B cell (primary cell): Measurements from ENCODE around the gene AURKAIP1. TPM values are rescaled to one million over a fixed set of nuclear protein-coding genes. Genes with fewer than 3 reads are reported as not detected.

Source experiments
- ATAC-seq: fragments of 200-7000 bp; cut with Tn5 transposase; one replicate; pipeline ENCODE4 v1.10.0; 2021; ENCODE audit warnings: low read depth, mild to moderate bottlenecking, moderate number of reproducible peaks, moderate library complexity
- CTCF ChIA-PET: fragments of 350-600 bp; sonication (Branson Sonifier 250); formaldehyde crosslinking; loops from one replicate; lab custom pipeline; 2021; ENCODE audit warnings: antibody characterized with exemption, inconsistent platforms; lab: Charles Lee
- POLR2A ChIA-PET: fragments of 350-600 bp; sonication (Branson Sonifier 250); formaldehyde crosslinking; loops from one replicate; lab custom pipeline; 2021; ENCODE audit warnings: antibody characterized with exemption; lab: Charles Lee
- DNase-seq: peaks from one replicate; pipeline ENCODE4 v3.0.0; 2013
- H2AFZ ChIP-seq: 2 replicates; pipeline ENCODE4 v1.6.1; 2012; ENCODE audit warnings: mild to moderate bottlenecking, low read depth, low read length; ENCODE audit not compliant: insufficient read depth, poor library complexity, severe bottlenecking
- H3K27ac ChIP-seq, 2 donors: 1 replicate in 1 of 2; 2 replicates in 1 of 2; pipeline ENCODE4 v1.5.1; 2012 to 2013; ENCODE audit warnings: low read length in 2 of 2, mild to moderate bottlenecking in 2 of 2, moderate library complexity in 1 of 2
- H3K27me3 ChIP-seq, 4 experiments: fragments of 200-600 bp in 1 of 4; sonication (generic) in 1 of 4; replicated peaks in 1 of 4; 1 replicate in 2 of 4; 2 replicates in 2 of 4; pipeline versions ENCODE4 v1.6.1 to v1.7.0; 2013 to 2016; ENCODE audit warnings: low read length in 3 of 4, mild to moderate bottlenecking in 2 of 4, mixed read lengths in 1 of 4, moderate library complexity in 1 of 4; ENCODE audit not compliant: insufficient read depth in 4 of 4, control insufficient read depth in 3 of 4; ENCODE audit errors: control extremely low read depth in 1 of 4
- H3K36me3 ChIP-seq, 2 experiments: replicated peaks in 1 of 2; 1 replicate in 1 of 2; 2 replicates in 1 of 2; pipeline versions ENCODE4 v1.6.1 to v1.7.1; 2013; ENCODE audit warnings: low read length in 1 of 2; ENCODE audit not compliant: insufficient read depth in 2 of 2, control insufficient read depth in 1 of 2; ENCODE audit errors: control extremely low read depth in 1 of 2, extremely low read depth in 1 of 2
- H3K4me1 ChIP-seq, 2 donors: fragments of 200-600 bp in 1 of 2; sonication (generic) in 1 of 2; 1 replicate in 1 of 2; 2 replicates in 1 of 2; pipeline versions ENCODE4 v1.5.1 to v1.6.1; 2013 to 2017; ENCODE audit warnings: low read length in 2 of 2; ENCODE audit not compliant: control insufficient read depth in 2 of 2, insufficient read depth in 2 of 2
- H3K4me2 ChIP-seq: replicated peaks from 2 replicates; pipeline ENCODE3; 2012; ENCODE audit warnings: mild to moderate bottlenecking, low read depth, low read length; ENCODE audit not compliant: poor library complexity, severe bottlenecking
- H3K4me3 ChIP-seq, 5 experiments: fragments of 200-600 bp in 1 of 5; sonication (generic) in 1 of 5; 1 replicate in 3 of 5; 2 replicates in 2 of 5; pipeline versions ENCODE4 v1.5.1 to v1.7.0; 2011 to 2016; ENCODE audit warnings: low read length in 4 of 5, mild to moderate bottlenecking in 4 of 5, low read depth in 2 of 5, control low read depth in 1 of 5, moderate library complexity in 1 of 5; ENCODE audit not compliant: insufficient read depth in 1 of 5; ENCODE audit errors: control extremely low read depth in 1 of 5, extremely low read depth in 1 of 5
- H3K79me2 ChIP-seq: fragments of 200-600 bp; sonication (generic); one replicate; pipeline ENCODE4 v1.6.0; 2016; ENCODE audit warnings: low read length; ENCODE audit not compliant: control insufficient read depth, insufficient read depth
- H3K9ac ChIP-seq: fragments of 200-600 bp; sonication (generic); 2 replicates; pipeline ENCODE4 v1.6.1; 2017; ENCODE audit warnings: mild to moderate bottlenecking, low read length, moderate library complexity
- H3K9me3 ChIP-seq, 3 donors: one replicate each; pipeline versions ENCODE4 v1.6.1 to v1.7.1; 2013; ENCODE audit warnings: low read length in 2 of 3; ENCODE audit not compliant: control insufficient read depth in 2 of 3, insufficient read depth in 1 of 3; ENCODE audit errors: control extremely low read depth in 1 of 3
- H4K20me1 ChIP-seq: 2 replicates; pipeline ENCODE4 v1.6.0; 2012; ENCODE audit warnings: mild to moderate bottlenecking, low read length; ENCODE audit not compliant: insufficient read depth, control insufficient read depth, poor library complexity, severe bottlenecking
- H3K27ac Mint-ChIP-seq: one replicate; pipeline ENCODE4 v1.8.0; 2021; ENCODE audit warnings: mixed read lengths
- H3K27me3 Mint-ChIP-seq: one replicate; pipeline ENCODE4 v1.8.0; 2021; ENCODE audit warnings: mixed read lengths
- H3K4me1 Mint-ChIP-seq: one replicate; pipeline ENCODE4 v1.8.0; 2021; ENCODE audit warnings: mixed read lengths
- H3K4me3 Mint-ChIP-seq: one replicate; pipeline ENCODE4 v1.8.0; 2021; ENCODE audit warnings: mixed read lengths
- H3K9me3 Mint-ChIP-seq: one replicate; pipeline ENCODE4 v1.8.0; 2022; ENCODE audit warnings: mixed read lengths; ENCODE audit not compliant: insufficient read depth
- EZH2 ChIP-seq: IDR thresholded peaks from 2 replicates; pipeline ENCODE4 v1.6.1; 2012; ENCODE audit warnings: borderline replicate concordance, low read depth, mild to moderate bottlenecking, moderate library complexity, low read length; ENCODE audit not compliant: insufficient read depth, poor library complexity, severe bottlenecking
- WGBS: methylation state at CpG from one replicate; pipeline ENCODE4 v1.1.5; 2013; ENCODE audit warnings: missing lambda C conversion rate; ENCODE audit not compliant: insufficient coverage; 5-methylcytosine and 5-hydroxymethylcytosine counted together
- intact Hi-C: fragments of 100-400 bp; cut with micrococcal nuclease; formaldehyde crosslinking; loops from one replicate; pipeline ENCODE4 v1.10.0; 2022
- polyA plus RNA-seq: library from polyadenylated mRNA; depleted of rRNA; stranded (reverse); fragments of >200 nt; gene quantifications from 2 replicates; pipeline ENCODE4 v1.2.3, GENCODE V29; 2012
- total RNA-seq, 2 donors: library from RNA; stranded (reverse); fragments of 120-200 nt in 1 of 2; gene quantifications; 1 replicate in 1 of 2; 2 replicates in 1 of 2; pipeline versions ENCODE4 v1.2.3 to v1.2.4, GENCODE V29; 2013 to 2022
- TF ChIP-seq, protein P1 (sequence below): fragments of 200-600 bp; IDR thresholded peaks from one replicate; pipeline ENCODE4 v1.8.0; 2022; ENCODE audit warnings: antibody characterized with exemption, mild to moderate bottlenecking

Gene AURKAIP1
- total and polyA plus RNA-seq, 2 donors (not counting 1 experiment from before 2014, with no cell fraction given) = 61.1 to 61.7 TPM

DNA sequence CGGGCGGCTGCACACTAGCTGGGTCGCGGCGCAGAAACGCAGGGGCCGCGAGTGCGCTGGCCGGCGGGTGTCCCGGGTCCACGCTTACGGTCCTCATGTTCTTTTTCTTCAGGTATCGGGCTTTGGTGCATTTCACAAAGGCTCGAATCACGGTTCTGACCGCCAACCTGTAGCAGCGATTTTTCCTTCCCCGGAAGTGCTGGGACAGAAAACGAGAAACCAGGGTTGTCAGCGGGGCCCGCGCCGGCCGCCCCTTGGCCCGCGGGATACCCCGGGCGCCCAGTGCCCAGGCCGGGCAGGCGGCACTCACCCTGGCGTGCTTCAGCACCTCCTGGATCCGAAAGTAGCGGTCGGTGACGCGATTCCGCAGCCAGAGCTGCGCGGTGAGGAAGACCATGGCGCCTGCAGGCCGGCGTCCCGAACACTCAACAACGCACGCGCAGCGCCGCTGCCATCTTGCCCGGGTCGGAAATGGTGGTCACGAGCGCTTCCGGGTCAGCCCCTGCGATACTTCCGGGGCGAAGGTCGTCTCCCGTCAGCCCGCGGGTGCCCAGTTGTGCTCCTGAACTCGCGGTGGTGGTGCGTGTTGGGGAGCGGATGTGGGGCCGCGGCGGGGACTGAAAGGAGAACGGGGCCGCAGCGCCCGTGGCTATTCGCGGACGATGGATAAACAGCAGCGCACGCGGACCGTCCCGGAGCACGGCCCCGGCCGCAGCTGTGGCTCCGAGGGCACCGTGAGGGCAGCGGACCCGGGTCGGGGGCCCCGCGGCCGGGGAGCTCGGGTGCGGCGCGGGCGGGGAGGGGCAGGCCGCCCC is 32.0 kb upstream of the AURKAIP1 start, which contains the start of gene MRPL20:
Gene MRPL20 (minus strand): TSS at position 473 of the 815 bp plus-strand sequence. CDS start 76 bp downstream, at position 397.
- Mint-ChIP-seq H3K4me1 (peaks cover 37% of the 10 kb centered on the region), H3K9me3 (no peaks in the 10 kb centered on the region), H3K27me3 (no peaks in the 10 kb centered on the region), H3K27ac (peak within 1 kb of the TSS; percentile 91), H3K4me3 (peak within 1 kb of the TSS; percentile 90)
- Histone ChIP-seq H3K27ac (peak within 1 kb of the TSS; percentile 69 to 87), H3K79me2 (peaks cover 58% of the 10 kb centered on the region), H3K36me3 (peaks cover 0 to 27% of the 10 kb centered on the region in 2 experiments), H3K27me3 (no peaks in the 10 kb centered on the region), H3K9ac (peak within 1 kb of the TSS; percentile 87), H4K20me1 (peaks cover 30% of the 10 kb centered on the region), H3K4me2 (peak within 1 kb of the TSS; percentile 98), H3K9me3 (no peaks in the 10 kb centered on the region), H3K4me3 (peak within 1 kb of the TSS; percentile 70 to 98 (median 90)), H3K4me1 (peaks cover 21 to 26% of the 10 kb centered on the region in 2 donors), H2AFZ (peak within 1 kb of the TSS; percentile 77)
- ChIA-PET CTCF (interaction anchor here (1.2 to 1.7 kb wide), 3 partner anchors 8 to 35 kb away, joined by 3 to 8 read pairs (median 5); partner anchors contain the start of gene CCNL2), POLR2A (interaction anchor here (0.6 to 1.9 kb wide), 8 partner anchors 8 to 133 kb away, joined by 3 to 8 read pairs (median 4); partner anchors contain the start of genes AURKAIP1, CCNL2 and UBE2J2)
- DNase-seq (peak; percentile 96), ATAC-seq (peak; percentile 95)
- under 1% methylated on average over 97 of the region's 98 CpGs for WGBS
- intact Hi-C loops = loop anchor here (1.0 to 2.0 kb wide), 5 partner anchors 8 to 98 kb away; partner anchors contain the start of genes ATAD3B, AURKAIP1 and CCNL2
- TF ChIP-seq EZH2 = no peak
- TF ChIP-seq, protein P1, sequence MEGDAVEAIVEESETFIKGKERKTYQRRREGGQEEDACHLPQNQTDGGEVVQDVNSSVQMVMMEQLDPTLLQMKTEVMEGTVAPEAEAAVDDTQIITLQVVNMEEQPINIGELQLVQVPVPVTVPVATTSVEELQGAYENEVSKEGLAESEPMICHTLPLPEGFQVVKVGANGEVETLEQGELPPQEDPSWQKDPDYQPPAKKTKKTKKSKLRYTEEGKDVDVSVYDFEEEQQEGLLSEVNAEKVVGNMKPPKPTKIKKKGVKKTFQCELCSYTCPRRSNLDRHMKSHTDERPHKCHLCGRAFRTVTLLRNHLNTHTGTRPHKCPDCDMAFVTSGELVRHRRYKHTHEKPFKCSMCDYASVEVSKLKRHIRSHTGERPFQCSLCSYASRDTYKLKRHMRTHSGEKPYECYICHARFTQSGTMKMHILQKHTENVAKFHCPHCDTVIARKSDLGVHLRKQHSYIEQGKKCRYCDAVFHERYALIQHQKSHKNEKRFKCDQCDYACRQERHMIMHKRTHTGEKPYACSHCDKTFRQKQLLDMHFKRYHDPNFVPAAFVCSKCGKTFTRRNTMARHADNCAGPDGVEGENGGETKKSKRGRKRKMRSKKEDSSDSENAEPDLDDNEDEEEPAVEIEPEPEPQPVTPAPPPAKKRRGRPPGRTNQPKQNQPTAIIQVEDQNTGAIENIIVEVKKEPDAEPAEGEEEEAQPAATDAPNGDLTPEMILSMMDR = peak; percentile 15
